SIG-M5 (cell line): Measurements from ENCODE around the gene KDM6B.
"Not testable (repeated sequence)": the region's sequence is repeated elsewhere in the genome, so short reads cannot be mapped to it uniquely, and the experiment has no call there.

Source experiments
- DNase-seq: peaks from one replicate; lab custom pipeline; 2025; lab: John Stamatoyannopoulos, UW

Gene KDM6B

DNA sequence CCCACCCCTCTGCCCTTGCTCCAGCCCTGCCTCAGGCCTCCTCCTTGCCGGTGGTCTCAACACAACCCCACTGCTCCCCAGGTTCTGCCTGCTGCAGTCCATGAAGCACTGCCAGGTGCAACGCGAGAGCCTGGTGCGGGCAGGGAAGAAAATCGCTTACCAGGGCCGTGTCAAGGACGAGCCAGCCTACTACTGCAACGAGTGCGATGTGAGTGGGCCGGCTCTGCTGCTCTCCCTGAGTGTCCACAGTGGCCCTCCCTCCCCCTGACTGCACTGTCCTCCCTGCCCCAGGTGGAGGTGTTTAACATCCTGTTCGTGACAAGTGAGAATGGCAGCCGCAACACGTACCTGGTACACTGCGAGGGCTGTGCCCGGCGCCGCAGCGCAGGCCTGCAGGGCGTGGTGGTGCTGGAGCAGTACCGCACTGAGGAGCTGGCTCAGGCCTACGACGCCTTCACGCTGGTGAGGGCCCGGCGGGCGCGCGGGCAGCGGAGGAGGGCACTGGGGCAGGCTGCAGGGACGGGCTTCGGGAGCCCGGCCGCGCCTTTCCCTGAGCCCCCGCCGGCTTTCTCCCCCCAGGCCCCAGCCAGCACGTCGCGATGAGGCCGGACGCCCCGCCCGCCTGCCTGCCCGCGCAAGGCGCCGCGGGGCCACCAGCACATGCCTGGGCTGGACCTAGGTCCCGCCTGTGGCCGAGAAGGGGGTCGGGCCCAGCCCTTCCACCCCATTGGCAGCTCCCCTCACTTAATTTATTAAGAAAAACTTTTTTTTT lies 19.1 kb downstream of the KDM6B start:
- no peak for DNase-seq

GRCh38 chr17:7853691-7854038 lies 19.6 kb downstream of the KDM6B start:
- DNase-seq = no peak

GRCh38 chr17:7854078-7854777 lies 20.2 kb downstream of the KDM6B start:
- no peak for DNase-seq

- DNase-seq = no peak
Measured at GRCh38 chr17:7854851-7855659, 21.0 kb downstream of the KDM6B start, which contains the start of gene TMEM88. TSS of gene TMEM88 (plus strand) at chr17:7855066. CDS start at chr17:7855075, 9 bp downstream.

DNA sequence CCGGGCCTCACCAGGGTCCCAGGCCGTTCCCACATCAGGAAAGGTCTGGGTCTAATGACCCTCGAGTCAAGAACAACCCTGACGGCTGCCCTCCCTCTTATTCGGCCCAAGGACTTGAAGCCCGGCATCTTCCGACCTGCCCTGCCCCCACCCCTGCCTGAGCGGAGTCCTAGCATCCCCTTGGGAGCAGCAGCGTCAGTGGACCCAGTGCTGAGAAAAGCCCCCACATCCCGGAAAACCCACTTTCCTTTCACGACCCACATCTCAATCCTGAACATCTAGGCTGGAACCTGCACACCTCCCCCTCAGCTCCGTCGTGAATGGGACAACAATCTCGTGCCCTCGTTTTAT lies 21.6 kb downstream of the KDM6B start:
- DNase-seq = no peak

DNA sequence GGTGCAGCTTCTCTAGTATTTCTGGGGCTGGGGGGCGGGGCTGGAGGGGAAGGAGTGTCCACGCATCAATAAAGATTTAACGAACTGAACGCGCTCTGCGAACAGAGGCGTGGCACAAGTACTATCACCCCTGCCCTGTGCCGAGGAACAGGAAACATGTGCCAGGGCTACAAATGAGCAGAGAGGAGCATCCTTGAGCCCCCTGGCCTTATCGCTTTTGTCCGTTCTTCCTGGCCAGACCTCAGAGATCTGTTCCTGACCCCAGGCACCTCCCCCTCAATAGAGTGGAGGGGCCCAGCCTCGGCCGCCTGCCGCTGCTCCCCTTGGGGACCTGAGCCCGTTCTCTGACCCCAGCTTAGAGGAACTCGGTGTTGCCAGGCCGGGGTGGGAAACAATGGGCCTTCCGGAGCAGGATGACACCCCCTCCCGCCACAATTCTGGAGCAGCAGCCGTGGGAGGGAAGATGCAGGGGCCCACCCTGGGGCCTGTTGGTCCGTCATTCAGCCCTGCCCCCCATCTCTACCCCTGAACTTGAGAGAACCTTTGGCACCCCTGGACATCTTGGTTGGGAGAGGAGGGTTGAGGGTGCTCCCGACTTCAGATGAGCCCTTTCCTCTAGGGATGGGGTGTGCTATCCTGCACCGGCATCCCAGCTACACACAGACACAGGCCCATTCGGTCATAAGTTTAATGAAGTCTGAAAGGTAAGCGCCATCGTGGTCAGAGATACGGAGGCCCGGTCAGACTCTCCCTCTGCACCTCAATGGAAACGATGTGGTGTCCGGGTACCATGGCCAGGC lies 22.2 kb downstream of the KDM6B start:
- no peak for DNase-seq

- DNase-seq = peak; percentile 96
Measured at GRCh38 chr17:7856811-7857712, 23.0 kb downstream of the KDM6B start, which contains the start of gene NAA38. TSS of gene NAA38 (minus strand) at chr17:7857559. CDS start at chr17:7857463, 96 bp downstream.

DNA sequence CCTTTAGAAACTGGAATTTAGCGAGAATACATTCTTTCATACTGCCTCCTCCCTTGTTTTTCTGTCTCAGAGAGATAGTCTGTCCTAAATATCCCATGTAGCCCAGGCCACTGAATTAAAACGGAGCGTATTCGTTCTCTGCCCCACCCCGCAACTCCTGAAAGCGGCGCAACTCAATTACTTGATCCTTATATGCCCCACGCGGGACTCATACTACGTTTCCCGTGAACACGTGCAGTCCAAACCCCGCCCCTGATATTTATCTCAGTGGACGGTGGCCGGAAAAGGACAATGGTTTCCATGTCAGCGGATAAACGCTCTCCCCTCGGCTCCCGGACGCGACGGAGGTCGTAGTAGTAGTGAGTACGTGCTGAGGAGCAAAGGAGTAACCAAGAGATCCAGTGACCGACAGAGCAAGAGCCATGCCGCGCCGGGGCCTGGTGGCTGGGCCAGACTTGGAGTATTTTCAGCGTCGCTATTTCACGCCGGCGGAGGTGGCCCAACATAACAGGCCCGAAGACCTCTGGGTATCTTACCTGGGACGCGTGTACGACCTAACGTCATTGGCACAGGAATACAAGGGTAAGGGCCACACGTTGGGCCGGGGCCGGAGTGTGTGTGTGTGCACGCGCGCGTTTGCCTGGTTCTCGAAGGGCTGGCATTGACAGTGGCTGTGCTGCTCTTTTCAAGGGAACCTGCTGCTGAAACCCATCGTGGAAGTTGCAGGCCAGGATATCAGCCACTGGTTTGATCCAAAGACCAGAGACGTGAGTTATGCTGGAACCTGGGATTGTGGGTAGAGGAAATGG lies 23.9 kb downstream of the KDM6B start, which contains the start of gene CYB5D1:
TSS of gene CYB5D1 (plus strand) at position 291 of the 809 bp plus-strand sequence. CDS start at position 423, 132 bp downstream.
- peak; percentile 65 for DNase-seq

- DNase-seq = peak; percentile 44
Measured at GRCh38 chr17:7858522-7858810, 24.4 kb downstream of the KDM6B start.

DNA sequence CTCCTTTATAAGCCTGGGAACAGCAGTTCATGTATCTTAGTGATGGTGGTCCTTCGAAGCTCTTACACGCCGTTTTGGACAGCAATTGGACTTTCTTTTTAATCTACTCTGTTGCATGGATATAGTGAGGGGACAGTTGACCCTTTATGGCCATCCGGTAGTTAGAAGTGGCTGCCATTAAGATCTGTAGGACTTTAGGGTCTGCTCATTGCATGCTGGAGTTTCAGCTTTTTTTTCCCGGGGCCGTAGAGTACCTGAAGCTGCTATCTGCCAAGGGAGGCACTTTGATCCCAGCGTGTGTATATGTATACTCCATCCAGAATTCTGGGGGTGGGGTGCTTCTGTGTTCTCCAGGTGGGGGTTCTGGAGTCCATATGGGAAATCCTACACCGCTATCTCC lies 25.0 kb downstream of the KDM6B start:
- DNase-seq = no peak

- DNase-seq = no peak
Measured at GRCh38 chr17:7862692-7863437, 28.8 kb downstream of the KDM6B start.

DNA sequence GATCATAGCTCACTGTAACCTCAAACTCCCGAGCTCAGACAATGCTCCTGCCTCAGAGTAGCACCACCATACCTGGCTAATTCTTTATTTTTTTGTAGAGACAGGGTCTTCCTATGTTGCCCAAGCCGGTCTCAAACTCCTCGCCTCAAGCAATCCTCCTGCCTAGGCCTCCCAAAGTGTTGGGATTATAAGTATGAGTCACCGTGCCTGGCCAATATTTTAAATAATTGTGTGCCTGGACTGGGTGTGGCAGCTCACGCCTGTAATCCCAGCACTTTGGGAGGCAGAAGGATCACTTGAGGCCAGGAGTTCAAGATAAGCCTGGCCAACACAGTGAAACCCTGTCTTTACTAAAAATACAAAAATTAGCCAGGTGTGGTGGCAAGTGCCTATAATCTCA lies 30.4 kb downstream of the KDM6B start:
- not testable (repeated sequence) for DNase-seq

DNA sequence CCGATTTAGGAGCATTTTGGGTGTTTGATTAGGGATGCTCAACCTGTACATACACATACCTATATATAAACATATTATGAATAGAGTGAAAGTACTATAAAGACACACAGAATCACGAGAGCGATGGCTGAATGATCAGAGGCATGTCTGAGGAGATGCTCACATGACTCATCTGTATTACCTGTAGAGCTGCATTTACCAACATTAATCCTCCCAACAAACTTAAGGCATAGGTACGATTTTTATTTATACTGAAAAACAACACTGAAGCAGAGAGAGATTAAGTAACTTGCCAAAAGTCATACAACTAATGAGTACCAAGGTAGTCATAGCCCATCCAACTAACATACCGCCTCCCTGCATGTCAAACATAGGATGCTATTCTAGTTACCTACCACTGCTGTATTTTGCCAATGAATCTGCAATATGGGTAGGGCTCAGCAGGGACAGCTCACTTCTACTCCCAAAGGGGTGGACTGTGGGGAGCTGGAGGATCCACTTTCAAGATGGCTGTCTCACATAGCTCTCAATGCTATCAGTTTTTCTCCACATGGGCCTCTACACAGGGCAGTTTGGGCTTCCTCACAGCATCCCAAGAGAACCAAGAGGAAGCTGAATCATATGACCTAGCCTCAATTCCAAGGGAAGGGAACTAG lies 31.1 kb downstream of the KDM6B start:
- no peak for DNase-seq

DNA sequence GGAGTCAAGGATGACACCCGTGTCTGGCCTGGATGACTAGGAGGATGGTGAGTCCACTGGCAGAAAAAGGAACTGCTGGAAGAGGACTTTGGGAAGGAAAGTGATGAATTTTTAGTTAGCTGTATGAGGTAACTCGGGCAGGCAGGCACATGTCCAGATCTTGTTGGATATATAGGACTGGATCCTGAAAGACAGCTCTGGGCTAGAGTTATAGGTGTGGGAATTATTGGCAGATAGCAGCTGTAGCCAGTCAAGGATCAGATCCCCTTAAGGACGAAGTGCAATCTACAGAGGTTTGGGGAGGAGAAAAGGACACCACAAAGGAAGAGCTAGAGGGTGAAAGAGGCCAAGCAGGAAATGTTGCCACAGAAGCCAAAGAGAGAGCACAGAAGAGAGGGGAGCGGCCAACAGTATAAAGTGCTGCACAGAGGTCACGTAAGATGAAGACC lies 33.9 kb downstream of the KDM6B start:
- no peak for DNase-seq

- DNase-seq = no peak
Measured at GRCh38 chr17:7873051-7873450, 39.0 kb downstream of the KDM6B start.

GRCh38 chr17:7875804-7876370 lies 41.9 kb downstream of the KDM6B start:
- no peak for DNase-seq

DNA sequence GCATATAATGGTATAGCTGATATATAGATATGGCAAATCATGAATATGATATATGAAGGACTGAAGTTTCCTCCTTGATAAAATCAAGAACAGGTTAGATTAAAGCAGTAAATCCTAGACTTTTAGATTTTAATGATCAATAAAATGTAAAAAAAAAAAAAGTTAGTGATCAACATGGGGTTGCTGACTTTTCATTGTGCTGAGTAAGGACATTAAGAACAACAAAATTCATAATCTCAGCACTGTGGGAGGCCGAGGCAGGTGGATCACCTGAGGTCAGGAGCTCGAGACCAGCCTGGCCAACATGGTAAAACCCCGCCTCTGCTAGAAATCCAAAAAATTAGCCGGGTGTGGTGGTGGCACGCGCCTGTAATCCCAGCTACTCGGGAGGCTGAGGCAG lies 44.2 kb downstream of the KDM6B start:
- DNase-seq = no peak
